ENCODE results near the gene TUT4. TPM values are rescaled to one million over a fixed set of nuclear protein-coding genes. Genes with fewer than 3 reads are reported as not detected.

TUT4 gene
- total RNA-seq, 2 experiments from 2014 or later, result 70.8 to 72.4 TPM

GRCh38 chr1:52487632-52488031, 65.3 kb downstream of the TUT4 start:
- H3K36me3 ChIP-seq (ENCODE audit: insufficient read depth, low read length), result peaks cover 37% of the 10 kb centered on the region; the same call in 1 of the 2 replicates
- no peaks in the 10 kb centered on the region for H4K20me1 ChIP-seq (ENCODE audit: insufficient read depth, low read length)
- intact Hi-C loops (cut with micrococcal nuclease; ENCODE audit: unreplicated experiment), result no loop called here
- H3K4me2 ChIP-seq (ENCODE audit: low read length), result no peak overlapping the region
- BruUV-seq (replicated peaks), result no TSS peak
- H3K9me3 ChIP-seq (ENCODE audit: low read length), result no peaks in the 10 kb centered on the region
- H3K4me3 ChIP-seq (ENCODE audit: low read depth, low read length, poor library complexity, severe bottlenecking), result no peak overlapping the region
- TF ChIP-seq EZH2phosphoT487 (IDR thresholded peaks at IDR 0.05; ENCODE audit: borderline replicate concordance, low read depth, low read length) (no peak), CTCF (conservative IDR thresholded peaks at IDR 0.05; ENCODE audit: low read length) (no peak)
- no peak overlapping the region for H2AFZ ChIP-seq (ENCODE audit: low read length)
- no peaks in the 10 kb centered on the region for H3K9me2 ChIP-seq (ENCODE audit: insufficient read depth, low read length)
- ChIA-PET POLR2A (no interaction called here), CTCF (ENCODE audit: unreplicated experiment) (no interaction called here)
- H3K4me1 ChIP-seq (ENCODE audit: insufficient read depth, low read length, poor library complexity, severe bottlenecking), result no peaks in the 10 kb centered on the region
- no peaks in the 10 kb centered on the region for H3K79me2 ChIP-seq (ENCODE audit: insufficient read depth, low read depth, low read length)
- H3K27ac ChIP-seq (ENCODE audit: low read depth, low read length, poor library complexity, severe bottlenecking), result no peak overlapping the region
- DNase-seq (ENCODE audit: low spot score), result no peak

GRCh38 chr1:52482326-52483004, 70.4 kb downstream of the TUT4 start:
- Histone ChIP-seq H3K4me1 (ENCODE audit: insufficient read depth, low read length, poor library complexity, severe bottlenecking) (no peaks in the 10 kb centered on the region), H3K4me3 (ENCODE audit: low read depth, low read length, poor library complexity, severe bottlenecking) (no peak overlapping the region), H3K9me2 (ENCODE audit: insufficient read depth, low read length) (no peaks in the 10 kb centered on the region), H3K27ac (ENCODE audit: low read depth, low read length, poor library complexity, severe bottlenecking) (no peak overlapping the region), H3K79me2 (ENCODE audit: insufficient read depth, low read depth, low read length) (no peaks in the 10 kb centered on the region), H3K36me3 (ENCODE audit: insufficient read depth, low read length) (peaks cover 17% of the 10 kb centered on the region; the same call in 1 of the 2 replicates), H2AFZ (ENCODE audit: low read length) (no peak overlapping the region), H3K9me3 (ENCODE audit: low read length) (no peaks in the 10 kb centered on the region), H3K4me2 (ENCODE audit: low read length) (no peak overlapping the region), H4K20me1 (ENCODE audit: insufficient read depth, low read length) (no peaks in the 10 kb centered on the region)
- ChIA-PET CTCF (ENCODE audit: unreplicated experiment) (no interaction called here), POLR2A (interaction anchor here (0.5 to 1.0 kb wide), 2 partner anchors 11 to 441 kb away, joined by 3 read pairs; no protein-coding TSS in a partner anchor)
- no TSS peak for BruUV-seq (replicated peaks)
- no peak for DNase-seq (ENCODE audit: low spot score)
- TF ChIP-seq EZH2phosphoT487 (IDR thresholded peaks at IDR 0.05; ENCODE audit: borderline replicate concordance, low read depth, low read length), result no peak
- no peak for TF ChIP-seq CTCF (conservative IDR thresholded peaks at IDR 0.05; ENCODE audit: low read length)
- intact Hi-C loops (cut with micrococcal nuclease; ENCODE audit: unreplicated experiment), result no loop called here

DNA sequence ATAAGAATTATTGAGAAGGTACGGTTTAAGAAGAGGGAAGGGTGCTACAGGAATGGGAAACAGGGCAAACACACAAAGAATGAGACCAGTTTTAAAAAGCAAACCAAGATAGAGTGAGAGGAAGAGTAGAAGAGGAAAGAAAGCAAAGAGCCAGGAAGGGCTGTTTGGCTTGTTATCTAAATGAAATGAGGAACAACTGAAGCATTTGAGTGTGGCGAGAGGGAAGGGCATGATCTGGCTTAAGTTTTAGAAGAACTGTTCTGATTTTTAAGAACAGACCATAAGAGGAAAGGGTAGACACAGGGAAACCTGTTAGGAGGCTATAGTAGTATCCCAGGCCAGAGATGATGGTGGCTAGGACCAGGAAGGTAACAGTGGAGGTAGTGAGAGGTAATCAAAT, 73.8 kb downstream of the TUT4 start:
- intact Hi-C loops (cut with micrococcal nuclease; ENCODE audit: unreplicated experiment), result no loop called here
- Histone ChIP-seq H3K4me2 (ENCODE audit: low read length) (no peak overlapping the region), H3K4me1 (ENCODE audit: insufficient read depth, low read length, poor library complexity, severe bottlenecking) (no peaks in the 10 kb centered on the region), H4K20me1 (ENCODE audit: insufficient read depth, low read length) (no peaks in the 10 kb centered on the region), H3K9me3 (ENCODE audit: low read length) (no peaks in the 10 kb centered on the region), H3K9me2 (ENCODE audit: insufficient read depth, low read length) (no peaks in the 10 kb centered on the region), H3K27ac (ENCODE audit: low read depth, low read length, poor library complexity, severe bottlenecking) (no peak overlapping the region), H3K79me2 (ENCODE audit: insufficient read depth, low read depth, low read length) (no peaks in the 10 kb centered on the region), H2AFZ (ENCODE audit: low read length) (no peak overlapping the region), H3K4me3 (ENCODE audit: low read depth, low read length, poor library complexity, severe bottlenecking) (no peak overlapping the region), H3K36me3 (ENCODE audit: insufficient read depth, low read length) (peaks cover 28% of the 10 kb centered on the region; the same call in 1 of the 2 replicates)
- POLR2A ChIA-PET, result no interaction called here
- no TSS peak for BruUV-seq (replicated peaks)
- DNase-seq (ENCODE audit: low spot score), result no peak
- CTCF ChIA-PET (ENCODE audit: unreplicated experiment), result no interaction called here
- TF ChIP-seq CTCF (conservative IDR thresholded peaks at IDR 0.05; ENCODE audit: low read length) (no peak), EZH2phosphoT487 (IDR thresholded peaks at IDR 0.05; ENCODE audit: borderline replicate concordance, low read depth, low read length) (no peak)
